Parathyroid adenoma (tissue), 2 donors: ENCODE measurements around the gene GNAZ.

ENCODE experiments used
- H2AFZ ChIP-seq: fragments of 300-600 bp; sonication (generic); one replicate; pipeline ENCODE4 v1.7.0; 2017; ENCODE audit warnings: antibody characterized with exemption, mild to moderate bottlenecking
- H3K27ac ChIP-seq: fragments of 300-600 bp; sonication (generic); one replicate; pipeline ENCODE4 v1.7.0; 2017
- H3K27me3 ChIP-seq: fragments of 300-600 bp; sonication (generic); one replicate; pipeline ENCODE4 v1.7.0; 2017; ENCODE audit warnings: low read length; ENCODE audit not compliant: control insufficient read depth, insufficient read depth
- H3K36me3 ChIP-seq: fragments of 300-600 bp; sonication (generic); one replicate; pipeline ENCODE4 v1.7.0; 2017; ENCODE audit warnings: low read length; ENCODE audit not compliant: control insufficient read depth, insufficient read depth
- H3K4me1 ChIP-seq: fragments of 300-600 bp; sonication (generic); one replicate; pipeline ENCODE4 v1.7.0; 2017; ENCODE audit warnings: control low read depth
- H3K4me2 ChIP-seq: fragments of 300-600 bp; sonication (generic); one replicate; pipeline ENCODE4 v1.7.0; 2017; ENCODE audit warnings: low read length
- H3K4me3 ChIP-seq: fragments of 300-600 bp; sonication (generic); one replicate; pipeline ENCODE4 v1.7.0; 2017; ENCODE audit warnings: low read depth, low read length
- H3K79me2 ChIP-seq: fragments of 300-600 bp; sonication (generic); one replicate; pipeline ENCODE4 v1.7.0; 2017; ENCODE audit warnings: control low read depth
- H3K9ac ChIP-seq: fragments of 300-600 bp; sonication (generic); one replicate; pipeline ENCODE4 v1.7.0; 2017; ENCODE audit warnings: mild to moderate bottlenecking
- H3K9me3 ChIP-seq: fragments of 300-600 bp; sonication (generic); one replicate; pipeline ENCODE4 v1.7.0; 2017; ENCODE audit warnings: low read length; ENCODE audit not compliant: control insufficient read depth
- CTCF ChIP-seq: fragments of 300-600 bp; sonication (generic); IDR thresholded peaks from one replicate; pipeline ENCODE4 v1.7.0; 2017; ENCODE audit warnings: antibody characterized with exemption, mild to moderate bottlenecking
- donor health status: primary hyperparathyroidism.

GNAZ gene

GRCh38 chr22:23037429-23038333 is 32.6 kb upstream of the GNAZ start:
- no peaks in the 10 kb centered on the region for H3K27me3 ChIP-seq
- H3K9me3 ChIP-seq, result no peaks in the 10 kb centered on the region
- no peak overlapping the region for H3K4me2 ChIP-seq
- H3K27ac ChIP-seq, result no peak overlapping the region
- H3K4me3 ChIP-seq, result no peak overlapping the region
- H3K9ac ChIP-seq, result no peak overlapping the region
- H3K4me1 ChIP-seq, result no peaks in the 10 kb centered on the region
- H3K36me3 ChIP-seq, result no peaks in the 10 kb centered on the region
- no peak for TF ChIP-seq CTCF
- H2AFZ ChIP-seq, result no peak overlapping the region
- H3K79me2 ChIP-seq, result no peaks in the 10 kb centered on the region

DNA sequence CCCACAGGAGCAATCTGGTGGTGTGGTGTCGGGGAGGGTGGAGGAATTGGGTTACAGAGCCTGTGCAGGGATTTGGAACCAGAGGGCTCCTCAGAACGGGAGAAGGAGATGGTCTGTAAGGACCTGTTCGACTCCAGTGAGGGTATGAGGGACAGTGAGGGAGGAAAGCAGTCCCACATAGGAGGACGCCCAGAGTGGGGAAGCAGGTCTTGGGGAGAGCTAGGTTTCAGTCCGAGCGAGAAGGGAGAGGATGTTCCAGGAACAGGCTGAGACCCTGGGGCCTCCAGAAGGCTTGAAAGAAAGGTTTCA is 32.0 kb upstream of the GNAZ start:
- H3K36me3 ChIP-seq, result no peaks in the 10 kb centered on the region
- H3K9ac ChIP-seq, result no peak overlapping the region
- no peak overlapping the region for H3K4me3 ChIP-seq
- H2AFZ ChIP-seq, result no peak overlapping the region
- no peak overlapping the region for H3K27ac ChIP-seq
- no peaks in the 10 kb centered on the region for H3K4me1 ChIP-seq
- no peak overlapping the region for H3K4me2 ChIP-seq
- no peaks in the 10 kb centered on the region for H3K9me3 ChIP-seq
- no peaks in the 10 kb centered on the region for H3K27me3 ChIP-seq
- H3K79me2 ChIP-seq, result no peaks in the 10 kb centered on the region
- TF ChIP-seq CTCF, result no peak

GRCh38 chr22:23038902-23039301 is 31.4 kb upstream of the GNAZ start:
- Histone ChIP-seq H3K36me3 (no peaks in the 10 kb centered on the region), H2AFZ (no peak overlapping the region), H3K4me2 (no peak overlapping the region), H3K79me2 (no peaks in the 10 kb centered on the region), H3K27ac (no peak overlapping the region), H3K4me1 (no peaks in the 10 kb centered on the region), H3K9ac (no peak overlapping the region), H3K27me3 (no peaks in the 10 kb centered on the region), H3K9me3 (no peaks in the 10 kb centered on the region), H3K4me3 (no peak overlapping the region)
- TF ChIP-seq CTCF, result no peak

DNA sequence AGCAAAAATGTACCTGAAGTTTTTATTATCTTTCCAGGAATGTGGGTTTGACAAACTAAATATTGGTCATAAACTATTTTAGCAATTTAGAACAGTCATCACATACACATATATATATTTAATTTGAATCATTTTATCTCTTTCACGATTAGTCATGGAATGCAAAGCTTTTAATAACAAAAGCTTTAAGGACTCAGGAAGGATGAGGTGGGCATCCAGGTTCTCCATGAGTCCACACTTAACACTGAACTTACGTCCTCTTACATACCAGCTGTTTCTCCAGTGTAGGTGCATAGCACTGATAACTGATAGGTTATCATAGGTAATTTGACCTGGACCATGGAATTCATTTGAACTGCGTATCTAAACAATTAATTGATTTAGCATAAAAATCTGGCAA is 28.1 kb upstream of the GNAZ start:
- no peak overlapping the region for H3K4me2 ChIP-seq
- no peaks in the 10 kb centered on the region for H3K9me3 ChIP-seq
- no peak overlapping the region for H3K4me3 ChIP-seq
- peaks cover 5% of the 10 kb centered on the region for H3K27me3 ChIP-seq
- H3K27ac ChIP-seq, result no peak overlapping the region
- H3K4me1 ChIP-seq, result no peaks in the 10 kb centered on the region
- TF ChIP-seq CTCF, result no peak
- H3K36me3 ChIP-seq, result no peaks in the 10 kb centered on the region
- H3K9ac ChIP-seq, result no peak overlapping the region
- no peaks in the 10 kb centered on the region for H3K79me2 ChIP-seq
- no peak overlapping the region for H2AFZ ChIP-seq

DNA sequence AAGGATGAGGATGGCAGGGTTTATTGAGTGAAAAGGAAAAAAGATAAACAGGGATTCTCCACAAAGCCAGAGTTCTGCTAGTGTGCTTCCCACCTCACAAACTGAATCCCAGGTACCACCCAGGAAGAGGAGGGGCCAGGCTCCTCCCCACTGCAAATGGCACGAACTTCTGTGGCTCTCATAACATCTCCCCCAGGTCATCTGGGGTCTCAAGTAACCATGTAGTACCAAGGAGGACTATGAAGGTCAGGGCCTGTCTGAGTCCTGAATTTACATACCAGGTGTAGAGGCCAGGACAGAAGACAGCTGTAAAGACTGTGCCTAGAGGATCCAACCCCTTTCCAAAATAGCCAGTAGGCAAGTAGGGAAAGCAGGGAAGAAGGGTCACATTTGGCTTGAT is 25.7 kb upstream of the GNAZ start:
- Histone ChIP-seq H2AFZ (no peak overlapping the region), H3K9me3 (no peaks in the 10 kb centered on the region), H3K27me3 (peaks cover 5% of the 10 kb centered on the region), H3K9ac (no peak overlapping the region), H3K27ac (no peak overlapping the region), H3K36me3 (no peaks in the 10 kb centered on the region), H3K79me2 (no peaks in the 10 kb centered on the region), H3K4me1 (no peaks in the 10 kb centered on the region), H3K4me2 (no peak overlapping the region), H3K4me3 (no peak overlapping the region)
- TF ChIP-seq CTCF, result no peak
